H54 (cell line): ENCODE data around the gene RGS19.

Experiments used
- DNase-seq: peaks from one replicate; pipeline ENCODE4 v3.0.0; 2011; ENCODE audit warnings: low spot score, mixed read lengths; ENCODE audit not compliant: insufficient read length
- FAIRE-seq: peaks from 3 replicates; lab custom pipeline; 2011; peaks lifted over from hg19 to GRCh38; lab: Jason Lieb, UNC
- POLR2A ChIP-seq: IDR thresholded peaks from 2 replicates; pipeline ENCODE4 v1.6.1; 2011; ENCODE audit warnings: low read depth, mild to moderate bottlenecking, low read length

The RGS19 gene

DNA sequence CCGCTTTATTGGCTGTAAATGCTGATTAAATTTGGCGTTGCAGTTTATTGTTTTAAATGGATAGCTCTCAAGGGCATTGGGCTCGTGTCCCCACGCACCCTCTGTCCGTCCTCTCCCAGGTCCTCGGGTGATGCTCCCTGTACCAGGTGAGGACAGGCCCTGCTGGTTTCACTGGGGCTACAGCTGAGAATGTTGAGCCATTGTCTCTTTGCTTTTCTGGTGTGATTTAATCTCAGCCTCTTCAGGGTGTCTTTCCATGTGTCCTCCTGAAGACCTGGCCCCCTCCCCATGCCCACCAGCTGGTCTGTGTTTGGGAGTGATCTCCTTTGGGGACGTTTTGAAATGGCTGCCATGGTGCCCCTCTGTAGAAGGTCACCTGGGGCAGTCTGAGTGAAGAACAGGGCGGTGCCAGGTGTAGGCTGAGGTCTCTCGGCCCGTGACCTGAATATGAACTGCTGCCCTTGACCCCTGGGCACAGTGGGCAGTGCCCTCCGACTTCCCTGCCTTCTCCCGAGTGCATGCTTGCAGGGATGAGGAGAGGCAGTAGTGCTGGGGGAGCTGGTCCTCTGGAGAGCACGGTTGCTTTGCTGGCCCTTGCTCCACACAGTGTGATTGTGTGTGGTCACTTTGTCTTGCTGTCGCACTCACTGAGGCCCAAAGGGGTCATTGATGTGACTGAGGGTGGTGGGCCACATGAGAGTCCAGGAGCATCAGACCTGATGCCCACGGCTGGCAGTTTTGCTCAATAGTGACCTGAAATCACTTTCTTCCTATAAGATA is 55.8 kb downstream of the RGS19 start:
- TF ChIP-seq POLR2A: no peak
- FAIRE-seq: no peak

More for the DNA sequence above, 55.8 kb downstream of the RGS19 start:
- no peak for DNase-seq
